ENCODE measurements around the gene GRIK2. TPM values are rescaled to one million over a fixed set of nuclear protein-coding genes. Genes with fewer than 3 reads are reported as not detected.

GRIK2 gene
- total RNA-seq, 2 donors from 2014 or later, result 7.7 to 12.1 TPM

DNA sequence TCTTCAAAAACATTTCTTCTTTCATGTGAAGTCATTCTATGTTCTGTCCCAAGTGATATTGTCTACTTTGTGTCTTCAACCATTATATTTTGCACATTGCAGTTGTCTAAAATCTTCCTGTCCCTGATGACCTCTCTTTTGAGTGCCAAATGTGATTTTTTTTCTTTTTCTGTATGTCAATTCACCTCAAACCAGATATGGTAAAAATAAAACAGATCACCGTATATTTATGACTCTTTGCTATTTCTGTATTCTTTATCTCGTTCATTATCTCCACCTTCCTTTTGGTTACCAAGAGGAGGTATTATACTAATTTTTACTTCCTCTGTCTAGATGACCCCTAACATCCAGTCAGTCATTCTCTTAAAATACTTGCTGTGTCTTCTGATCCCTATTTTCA, 165.2 kb downstream of the GRIK2 start:
- Histone ChIP-seq H3K27ac (no peak overlapping the region), H3K36me3 (no peaks in the 10 kb centered on the region), H3K27me3 (no peaks in the 10 kb centered on the region), H3K9me3 (no peaks in the 10 kb centered on the region), H3K4me3 (no peak overlapping the region), H3K4me1 (no peaks in the 10 kb centered on the region)
- TF ChIP-seq, protein P1, sequence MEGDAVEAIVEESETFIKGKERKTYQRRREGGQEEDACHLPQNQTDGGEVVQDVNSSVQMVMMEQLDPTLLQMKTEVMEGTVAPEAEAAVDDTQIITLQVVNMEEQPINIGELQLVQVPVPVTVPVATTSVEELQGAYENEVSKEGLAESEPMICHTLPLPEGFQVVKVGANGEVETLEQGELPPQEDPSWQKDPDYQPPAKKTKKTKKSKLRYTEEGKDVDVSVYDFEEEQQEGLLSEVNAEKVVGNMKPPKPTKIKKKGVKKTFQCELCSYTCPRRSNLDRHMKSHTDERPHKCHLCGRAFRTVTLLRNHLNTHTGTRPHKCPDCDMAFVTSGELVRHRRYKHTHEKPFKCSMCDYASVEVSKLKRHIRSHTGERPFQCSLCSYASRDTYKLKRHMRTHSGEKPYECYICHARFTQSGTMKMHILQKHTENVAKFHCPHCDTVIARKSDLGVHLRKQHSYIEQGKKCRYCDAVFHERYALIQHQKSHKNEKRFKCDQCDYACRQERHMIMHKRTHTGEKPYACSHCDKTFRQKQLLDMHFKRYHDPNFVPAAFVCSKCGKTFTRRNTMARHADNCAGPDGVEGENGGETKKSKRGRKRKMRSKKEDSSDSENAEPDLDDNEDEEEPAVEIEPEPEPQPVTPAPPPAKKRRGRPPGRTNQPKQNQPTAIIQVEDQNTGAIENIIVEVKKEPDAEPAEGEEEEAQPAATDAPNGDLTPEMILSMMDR (IDR thresholded peaks at IDR 0.05), result no peak
- DNase-seq (ENCODE audit: low spot score), result no peak

- TF ChIP-seq, protein P1 (IDR thresholded peaks at IDR 0.05), result no peak
- H3K4me1 ChIP-seq, result no peaks in the 10 kb centered on the region
These were observed 179.1 kb downstream of the GRIK2 start for GRCh38 chr6:101572627-101573026.

DNA sequence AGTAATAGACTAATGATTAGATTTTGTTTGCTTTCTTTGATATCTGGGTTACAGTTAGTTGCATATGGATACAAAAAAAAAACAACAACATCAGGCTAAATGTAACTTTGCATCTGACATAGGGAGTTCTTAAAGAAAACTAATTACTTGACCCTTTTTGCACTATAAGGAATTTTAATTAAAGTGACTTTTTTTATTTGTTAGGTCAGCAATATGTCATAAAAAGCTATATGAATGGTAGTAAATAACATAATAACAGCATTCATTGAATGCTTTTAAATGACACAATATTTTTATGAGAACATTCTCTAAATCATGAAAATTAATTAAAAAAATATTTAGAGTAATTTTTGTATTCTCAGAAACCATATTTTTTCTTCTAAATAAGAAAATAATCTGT, 183.6 kb downstream of the GRIK2 start:
- no peaks in the 10 kb centered on the region for H3K27me3 ChIP-seq
- no peaks in the 10 kb centered on the region for H3K36me3 ChIP-seq
- no peaks in the 10 kb centered on the region for H3K4me1 ChIP-seq
- TF ChIP-seq, protein P1 (IDR thresholded peaks at IDR 0.05), result no peak
- DNase-seq (ENCODE audit: low spot score), result no peak
- no peak overlapping the region for H3K4me3 ChIP-seq
- no peaks in the 10 kb centered on the region for H3K9me3 ChIP-seq
- H3K27ac ChIP-seq, result no peak overlapping the region

More at GRCh38 chr6:101572627-101573026, 179.1 kb downstream of the GRIK2 start:
- no peak for DNase-seq (ENCODE audit: low spot score)
- H3K9me3 ChIP-seq, result no peaks in the 10 kb centered on the region
- H3K27me3 ChIP-seq, result no peaks in the 10 kb centered on the region
- H3K4me3 ChIP-seq, result no peak overlapping the region
- no peaks in the 10 kb centered on the region for H3K36me3 ChIP-seq
- no peak overlapping the region for H3K27ac ChIP-seq

GRCh38 chr6:101578306-101578705, 184.8 kb downstream of the GRIK2 start:
- Histone ChIP-seq H3K4me1 (no peaks in the 10 kb centered on the region), H3K9me3 (no peaks in the 10 kb centered on the region), H3K27ac (no peak overlapping the region), H3K4me3 (no peak overlapping the region), H3K36me3 (no peaks in the 10 kb centered on the region), H3K27me3 (no peaks in the 10 kb centered on the region)
- DNase-seq (ENCODE audit: low spot score), result no peak
- TF ChIP-seq, protein P1 (IDR thresholded peaks at IDR 0.05), result no peak

- Histone ChIP-seq H3K9me3 (no peaks in the 10 kb centered on the region), H3K27me3 (no peaks in the 10 kb centered on the region), H3K4me3 (no peak overlapping the region), H3K27ac (no peak overlapping the region), H3K4me1 (no peaks in the 10 kb centered on the region), H3K36me3 (no peaks in the 10 kb centered on the region)
- TF ChIP-seq, protein P1 (IDR thresholded peaks at IDR 0.05), result no peak
- DNase-seq (ENCODE audit: low spot score), result no peak
These were observed 189.3 kb downstream of the GRIK2 start for GRCh38 chr6:101582792-101583191.

DNA sequence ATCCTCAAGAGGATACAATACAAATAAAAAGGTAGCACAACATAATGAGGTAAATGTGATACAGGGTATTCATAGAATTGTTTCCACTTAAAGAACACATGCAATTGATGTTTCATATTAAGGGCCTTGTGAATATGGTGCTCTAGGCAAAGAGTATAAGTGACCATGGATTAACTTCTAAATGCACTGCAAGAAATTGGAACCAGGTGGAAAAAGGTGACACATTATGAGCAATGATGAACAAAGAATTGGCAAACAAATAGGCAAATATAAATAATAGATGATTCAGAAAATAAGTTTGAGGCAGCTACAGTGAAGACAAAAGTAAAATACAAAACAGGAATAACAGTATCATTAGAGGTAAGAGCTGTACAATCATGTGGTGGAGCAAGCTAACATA, 192.0 kb downstream of the GRIK2 start:
- TF ChIP-seq, protein P1 (IDR thresholded peaks at IDR 0.05), result no peak
- Histone ChIP-seq H3K4me3 (no peak overlapping the region), H3K36me3 (no peaks in the 10 kb centered on the region), H3K4me1 (no peaks in the 10 kb centered on the region), H3K27me3 (no peaks in the 10 kb centered on the region), H3K9me3 (no peaks in the 10 kb centered on the region), H3K27ac (no peak overlapping the region)
- DNase-seq (ENCODE audit: low spot score), result no peak

All from right atrium auricular region (tissue), 2 donors.